SHP77 (cell line): Measurements from ENCODE around the gene PRDM7.
"Not testable (repeated sequence)": the region's sequence is repeated elsewhere in the genome, so short reads cannot be mapped to it uniquely, and the experiment has no call there.

Experiments
- DNase-seq, 2 experiments: peaks; one replicate each; lab custom pipeline; 2025; lab: John Stamatoyannopoulos, UW

The PRDM7 gene

GRCh38 chr16:90072442-90073105, 4.6 kb downstream of the PRDM7 start:
- no peak for DNase-seq

DNA sequence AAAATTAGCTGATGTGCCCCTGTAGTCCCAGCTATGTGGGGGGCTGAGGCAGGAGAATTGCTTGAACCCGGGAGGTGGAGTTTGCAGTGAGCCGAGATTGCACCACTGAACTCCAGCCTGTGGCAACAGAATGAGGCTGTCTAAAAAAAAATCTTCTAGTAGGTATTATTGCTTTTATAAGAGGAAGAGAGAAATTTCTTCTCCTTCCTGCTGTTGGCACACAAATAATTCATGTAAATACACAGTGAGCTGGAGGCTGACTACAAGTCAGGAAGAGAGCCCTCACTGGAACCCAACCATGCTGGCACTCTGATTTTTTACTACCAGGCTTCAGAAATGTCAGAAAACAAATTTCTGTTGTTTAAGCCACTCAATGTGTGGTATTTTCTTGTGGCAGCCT, 6.7 kb downstream of the PRDM7 start:
- no peak for DNase-seq

DNA sequence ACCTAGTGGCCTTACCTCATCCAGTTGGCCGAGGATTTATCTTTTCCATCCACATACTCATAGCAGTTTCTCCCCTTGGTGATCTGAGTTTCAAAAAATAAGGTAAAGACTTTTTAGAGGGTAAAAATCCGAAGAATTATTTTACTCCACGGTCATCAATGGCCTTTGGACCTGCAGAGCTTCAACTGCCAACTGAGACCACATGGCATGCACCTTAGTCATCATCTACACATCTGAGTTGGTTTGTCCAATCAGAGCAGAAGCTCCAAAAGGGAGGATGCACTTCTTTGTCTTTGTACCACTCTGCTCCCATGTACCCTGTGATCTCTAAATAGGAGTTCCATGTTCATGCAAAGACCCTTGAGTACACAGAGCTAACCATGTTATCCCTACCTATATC, 15.7 kb downstream of the PRDM7 start:
- no peak for DNase-seq

DNA sequence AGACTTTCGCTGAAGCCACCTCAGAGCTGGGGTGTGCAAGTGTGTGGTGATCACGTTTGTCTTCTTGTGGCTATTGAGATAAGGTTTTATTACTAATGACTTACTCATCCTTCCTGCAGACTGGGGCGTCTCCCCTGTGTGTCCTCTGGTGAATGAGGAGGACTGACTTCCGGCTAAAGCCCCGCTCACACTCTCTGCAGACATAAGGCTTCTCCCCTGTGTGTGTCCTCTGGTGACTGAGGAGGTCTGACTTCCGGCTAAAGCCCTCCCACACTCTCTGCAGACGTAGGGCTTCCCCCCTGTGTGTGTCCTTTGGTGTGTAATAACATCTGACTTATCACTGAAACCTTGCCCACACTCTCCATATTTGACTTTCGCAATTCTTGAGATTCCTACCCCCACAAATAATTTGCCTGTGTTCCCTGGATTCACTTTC, 19.4 kb downstream of the PRDM7 start:
- DNase-seq, result no peak

DNA sequence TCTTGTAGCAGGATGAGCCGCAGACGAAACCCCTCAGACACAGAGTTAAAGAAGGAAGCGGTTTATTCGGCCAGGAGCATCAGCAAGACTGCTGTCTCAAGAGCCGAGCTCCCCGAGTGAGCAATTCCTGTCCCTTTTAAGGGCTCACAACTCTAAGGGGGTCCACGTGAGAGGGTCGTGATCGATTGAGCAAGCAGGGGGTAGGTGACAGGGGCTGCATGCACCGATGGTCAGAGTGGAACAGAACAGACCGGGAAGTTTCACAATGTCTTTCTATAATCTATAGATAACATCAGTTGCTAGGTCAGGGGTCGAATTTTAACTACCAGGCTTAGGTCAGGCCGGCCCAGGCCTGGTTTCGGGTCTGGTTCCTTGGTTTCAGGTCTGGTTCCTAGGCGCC, 20.6 kb downstream of the PRDM7 start:
- DNase-seq, result not testable (repeated sequence)

DNA sequence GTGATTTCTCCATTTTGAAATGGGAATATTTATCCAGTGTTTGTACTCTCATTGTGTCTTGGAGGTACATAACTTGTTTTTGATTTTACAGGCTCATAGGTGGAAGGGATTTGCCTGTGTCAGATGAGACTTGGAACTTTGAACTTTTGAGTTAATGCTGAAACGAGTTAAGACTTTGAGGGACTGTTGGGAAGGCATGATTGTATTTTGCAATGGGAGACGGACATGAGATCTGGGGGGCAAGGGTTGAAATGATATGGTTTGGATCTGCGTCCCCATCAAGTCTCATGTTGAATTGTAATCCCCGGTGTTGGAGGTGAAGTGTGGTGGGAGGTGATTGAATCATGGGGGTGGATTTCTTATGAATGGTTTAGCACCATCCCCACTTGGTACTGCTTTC, 21.8 kb downstream of the PRDM7 start:
- no peak for DNase-seq

- DNase-seq, result no peak
These were observed 22.6 kb downstream of the PRDM7 start for GRCh38 chr16:90054554-90054953.

- DNase-seq, result no peak
These were observed 23.1 kb downstream of the PRDM7 start for GRCh38 chr16:90053902-90054500.

DNA sequence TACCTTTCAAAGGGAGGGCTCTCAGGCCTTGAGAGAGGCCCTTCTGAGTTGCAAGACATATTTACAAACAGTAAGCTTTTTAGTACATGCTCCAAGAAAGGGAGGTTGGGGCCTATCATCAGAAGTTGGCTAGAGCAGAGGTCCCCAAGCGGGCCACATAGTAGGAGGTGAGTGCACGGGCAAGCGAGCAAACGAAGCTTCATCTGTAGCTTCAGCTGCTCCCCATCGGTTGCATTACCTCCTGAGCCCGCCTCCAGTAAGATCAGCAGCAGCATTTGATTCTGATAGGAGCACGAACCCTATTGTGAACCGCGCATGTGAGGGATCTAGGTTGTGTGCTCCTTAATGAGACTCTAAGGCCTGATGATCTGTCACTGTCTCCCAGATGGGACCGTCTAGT, 26.2 kb downstream of the PRDM7 start:
- DNase-seq, result no peak

DNA sequence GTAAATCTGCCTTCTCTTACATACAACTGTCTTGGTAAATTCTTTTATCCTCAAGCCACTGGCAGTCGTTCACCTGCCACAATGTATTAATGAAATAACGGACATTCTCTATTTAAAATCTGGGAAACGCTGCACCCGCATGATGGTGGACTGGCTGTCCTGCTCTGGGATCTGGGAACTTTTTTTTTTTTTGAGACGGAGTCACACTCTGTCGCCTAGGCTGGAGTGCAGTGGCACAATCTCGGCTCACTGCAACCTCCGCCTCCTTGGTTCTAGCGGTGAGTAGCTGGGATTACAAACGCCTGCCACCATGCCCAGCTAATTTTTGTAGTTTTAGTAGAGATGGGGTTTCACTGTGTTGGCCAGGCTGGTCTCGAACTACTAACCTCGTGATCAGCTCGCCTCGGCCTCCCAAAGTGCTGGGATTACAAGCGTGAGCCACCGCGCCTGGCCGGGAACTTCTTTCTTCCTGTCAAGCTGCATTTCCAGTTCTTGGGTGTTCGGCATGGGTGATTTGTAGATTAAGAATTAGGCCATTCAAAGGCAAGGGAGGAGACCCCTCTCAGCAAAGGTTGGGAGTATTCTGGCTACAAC, 28.3 kb downstream of the PRDM7 start:
- DNase-seq, result no peak

- no peak for DNase-seq
These were observed 28.8 kb downstream of the PRDM7 start for GRCh38 chr16:90048347-90048722.

- DNase-seq, result no peak
These were observed 29.3 kb downstream of the PRDM7 start for GRCh38 chr16:90047714-90048346.

- DNase-seq, result no peak
These were observed 30.0 kb downstream of the PRDM7 start for GRCh38 chr16:90046971-90047713.

GRCh38 chr16:90046122-90046970, 30.8 kb downstream of the PRDM7 start:
- DNase-seq, result peak; percentile 65 to 89

- no peak for DNase-seq
These were observed 33.0 kb downstream of the PRDM7 start for GRCh38 chr16:90044111-90044551.

DNA sequence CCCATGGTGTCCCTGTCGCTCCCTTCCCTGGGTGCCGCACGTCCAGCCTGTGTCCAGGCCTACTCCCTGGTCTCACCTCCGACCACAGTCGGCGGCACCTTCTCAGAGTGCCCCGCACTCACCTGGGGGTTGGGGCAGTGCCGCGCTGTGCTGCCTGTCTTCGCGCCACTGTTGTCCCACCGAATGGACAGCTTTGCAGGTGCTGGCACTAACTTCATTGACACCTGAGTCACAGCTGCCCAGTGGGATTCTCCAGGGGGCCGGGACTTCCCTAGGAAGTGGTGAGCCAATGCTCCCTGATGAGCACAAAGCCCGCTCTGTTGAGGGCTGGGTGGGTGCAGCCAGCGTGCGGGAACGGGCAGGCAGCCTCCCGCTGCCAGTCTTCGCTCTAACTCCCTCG, 33.6 kb downstream of the PRDM7 start:
- no peak for DNase-seq

- DNase-seq, result no peak
These were observed 34.1 kb downstream of the PRDM7 start for GRCh38 chr16:90042946-90043514.

- DNase-seq, result no peak
These were observed 35.1 kb downstream of the PRDM7 start for GRCh38 chr16:90041896-90042473.

DNA sequence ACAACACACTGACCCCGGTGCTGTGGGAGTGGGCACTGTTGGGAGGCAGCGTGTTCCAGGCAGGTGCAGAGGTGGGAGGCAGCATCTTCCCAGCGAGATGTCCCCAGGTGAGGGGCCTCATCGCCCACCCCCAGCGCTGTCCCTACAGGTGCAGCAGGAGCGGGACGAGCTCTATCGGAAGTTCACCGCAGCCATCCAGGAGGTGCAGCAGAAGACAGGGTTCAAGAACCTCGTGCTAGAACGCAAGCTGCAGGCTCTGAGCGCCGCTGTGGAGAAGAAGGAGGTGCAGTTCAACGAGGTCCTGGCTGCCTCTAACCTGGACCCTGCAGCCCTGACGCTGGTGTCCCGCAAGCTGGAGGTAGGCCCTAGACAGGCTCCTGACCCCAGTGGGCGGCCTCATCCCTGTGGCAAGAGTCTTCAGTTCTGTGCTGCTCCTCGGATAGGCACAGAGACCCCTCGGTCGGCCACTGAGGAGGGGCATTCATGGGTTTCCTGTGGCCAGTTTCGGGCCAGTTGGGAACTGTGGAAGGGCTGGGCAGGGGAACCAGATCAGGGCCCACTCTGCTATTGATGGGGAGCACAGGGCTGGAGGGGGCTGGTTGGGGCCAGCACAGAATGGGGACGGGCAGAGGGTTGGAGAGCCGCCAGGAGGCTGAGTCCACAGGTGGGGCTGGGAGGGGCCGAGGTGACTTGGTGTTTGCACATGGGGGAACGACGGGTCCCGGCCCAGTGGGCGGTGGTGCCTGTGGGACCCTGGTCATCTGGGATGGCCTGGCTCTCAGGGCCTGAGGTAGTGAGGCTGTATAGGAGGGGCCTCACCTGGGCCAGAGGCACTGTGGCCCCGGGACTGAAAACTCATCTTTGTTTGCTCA, 36.7 kb downstream of the PRDM7 start:
- no peak for DNase-seq

- DNase-seq, result no peak
These were observed 39.9 kb downstream of the PRDM7 start for GRCh38 chr16:90037276-90037675.
